HL-60 (cell line): ENCODE results near the gene PURA.

Experiments
- DNase-seq, 2 experiments: peaks; one replicate each; pipeline ENCODE4 v3.0.0-alpha.2; 2010 to 2020; ENCODE audit warnings: low read depth in 1 of 2, low spot score in 1 of 2
- H3K27ac ChIP-seq: fragments of 250-450 bp; sonication (Bioruptor Pico); replicated peaks from 2 replicates; pipeline ENCODE4 v1.5.1; 2020; ENCODE audit warnings: mild to moderate bottlenecking, moderate library complexity
- H3K27me3 ChIP-seq: fragments of 250-450 bp; sonication (Bioruptor Pico); 2 replicates; pipeline ENCODE4 v1.5.1; 2021; ENCODE audit warnings: mild to moderate bottlenecking, moderate library complexity; ENCODE audit not compliant: insufficient read depth, poor library complexity, severe bottlenecking
- H3K4me3 ChIP-seq: replicated peaks from 2 replicates; pipeline ENCODE4 v1.5.1; 2011; ENCODE audit warnings: mild to moderate bottlenecking, control low read depth, low read length; ENCODE audit not compliant: insufficient read depth
- GABPA ChIP-seq: IDR thresholded peaks from 2 replicates; pipeline ENCODE4 v1.6.1; 2012; ENCODE audit warnings: low read depth
- POLR2AphosphoS5 ChIP-seq: IDR thresholded peaks from 2 replicates; pipeline ENCODE4 v1.6.1; 2012; ENCODE audit warnings: low read depth
- SPI1 ChIP-seq: IDR thresholded peaks from 2 replicates; pipeline ENCODE4 v1.6.1; 2012; ENCODE audit warnings: low read depth, mild to moderate bottlenecking, borderline replicate concordance
- TF ChIP-seq, protein P1 (sequence below): IDR thresholded peaks from 2 replicates; pipeline ENCODE4 v1.6.1; 2012; ENCODE audit warnings: low read depth; ENCODE audit not compliant: insufficient replicate concordance
- TF ChIP-seq, protein P2 (sequence below): IDR thresholded peaks from one replicate; pipeline ENCODE4 v1.5.1; 2011; ENCODE audit warnings: low read length, control low read depth, inconsistent platforms; ENCODE audit not compliant: insufficient read depth

The PURA gene

DNA sequence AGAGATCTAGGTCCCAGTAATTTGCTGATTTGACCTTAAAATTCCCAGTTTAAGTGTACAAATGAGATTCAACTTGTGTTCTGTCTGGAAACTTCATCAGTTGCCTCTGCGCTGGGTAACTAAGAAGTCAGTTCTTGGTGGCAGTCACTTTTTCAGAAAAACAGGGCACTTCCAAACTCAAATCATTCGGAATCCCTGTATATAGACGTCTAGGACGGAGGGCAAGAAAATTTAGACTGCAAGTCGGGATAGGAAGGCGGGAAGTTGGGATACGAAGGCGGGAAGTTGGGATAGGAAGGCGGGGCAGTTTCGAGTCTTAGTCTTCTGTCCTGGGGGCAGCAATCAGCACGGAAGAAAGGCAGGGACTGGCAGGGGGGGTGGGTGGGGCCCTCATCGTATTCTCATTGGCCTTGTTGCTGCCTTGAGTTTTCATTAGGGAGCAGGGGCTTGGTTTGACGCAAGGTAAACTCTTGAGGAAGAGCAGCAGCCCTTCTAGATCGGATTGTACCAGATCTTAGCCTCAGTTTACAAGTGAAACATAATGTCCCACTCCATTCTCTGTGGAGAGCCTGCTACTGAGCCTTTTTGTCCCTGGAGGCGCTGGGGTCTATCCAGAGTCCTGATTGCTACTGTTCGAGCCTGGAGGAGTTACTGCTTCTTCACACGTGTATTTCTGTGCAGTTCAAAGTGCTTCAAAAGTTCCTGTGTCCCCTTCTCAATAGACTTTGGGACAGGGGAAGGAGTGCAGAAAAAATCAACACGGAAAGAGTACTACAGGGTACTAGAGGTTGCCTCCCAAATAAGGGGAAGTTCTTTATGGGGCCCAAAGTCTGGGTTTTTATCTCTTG lies 2.7 kb upstream of the PURA start:
- DNase-seq: no peak
- no peak overlapping the region for H3K4me3 ChIP-seq
- TF ChIP-seq GABPA: no peak
- TF ChIP-seq, protein P1, sequence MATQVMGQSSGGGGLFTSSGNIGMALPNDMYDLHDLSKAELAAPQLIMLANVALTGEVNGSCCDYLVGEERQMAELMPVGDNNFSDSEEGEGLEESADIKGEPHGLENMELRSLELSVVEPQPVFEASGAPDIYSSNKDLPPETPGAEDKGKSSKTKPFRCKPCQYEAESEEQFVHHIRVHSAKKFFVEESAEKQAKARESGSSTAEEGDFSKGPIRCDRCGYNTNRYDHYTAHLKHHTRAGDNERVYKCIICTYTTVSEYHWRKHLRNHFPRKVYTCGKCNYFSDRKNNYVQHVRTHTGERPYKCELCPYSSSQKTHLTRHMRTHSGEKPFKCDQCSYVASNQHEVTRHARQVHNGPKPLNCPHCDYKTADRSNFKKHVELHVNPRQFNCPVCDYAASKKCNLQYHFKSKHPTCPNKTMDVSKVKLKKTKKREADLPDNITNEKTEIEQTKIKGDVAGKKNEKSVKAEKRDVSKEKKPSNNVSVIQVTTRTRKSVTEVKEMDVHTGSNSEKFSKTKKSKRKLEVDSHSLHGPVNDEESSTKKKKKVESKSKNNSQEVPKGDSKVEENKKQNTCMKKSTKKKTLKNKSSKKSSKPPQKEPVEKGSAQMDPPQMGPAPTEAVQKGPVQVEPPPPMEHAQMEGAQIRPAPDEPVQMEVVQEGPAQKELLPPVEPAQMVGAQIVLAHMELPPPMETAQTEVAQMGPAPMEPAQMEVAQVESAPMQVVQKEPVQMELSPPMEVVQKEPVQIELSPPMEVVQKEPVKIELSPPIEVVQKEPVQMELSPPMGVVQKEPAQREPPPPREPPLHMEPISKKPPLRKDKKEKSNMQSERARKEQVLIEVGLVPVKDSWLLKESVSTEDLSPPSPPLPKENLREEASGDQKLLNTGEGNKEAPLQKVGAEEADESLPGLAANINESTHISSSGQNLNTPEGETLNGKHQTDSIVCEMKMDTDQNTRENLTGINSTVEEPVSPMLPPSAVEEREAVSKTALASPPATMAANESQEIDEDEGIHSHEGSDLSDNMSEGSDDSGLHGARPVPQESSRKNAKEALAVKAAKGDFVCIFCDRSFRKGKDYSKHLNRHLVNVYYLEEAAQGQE: no peak
- TF ChIP-seq, protein P2, sequence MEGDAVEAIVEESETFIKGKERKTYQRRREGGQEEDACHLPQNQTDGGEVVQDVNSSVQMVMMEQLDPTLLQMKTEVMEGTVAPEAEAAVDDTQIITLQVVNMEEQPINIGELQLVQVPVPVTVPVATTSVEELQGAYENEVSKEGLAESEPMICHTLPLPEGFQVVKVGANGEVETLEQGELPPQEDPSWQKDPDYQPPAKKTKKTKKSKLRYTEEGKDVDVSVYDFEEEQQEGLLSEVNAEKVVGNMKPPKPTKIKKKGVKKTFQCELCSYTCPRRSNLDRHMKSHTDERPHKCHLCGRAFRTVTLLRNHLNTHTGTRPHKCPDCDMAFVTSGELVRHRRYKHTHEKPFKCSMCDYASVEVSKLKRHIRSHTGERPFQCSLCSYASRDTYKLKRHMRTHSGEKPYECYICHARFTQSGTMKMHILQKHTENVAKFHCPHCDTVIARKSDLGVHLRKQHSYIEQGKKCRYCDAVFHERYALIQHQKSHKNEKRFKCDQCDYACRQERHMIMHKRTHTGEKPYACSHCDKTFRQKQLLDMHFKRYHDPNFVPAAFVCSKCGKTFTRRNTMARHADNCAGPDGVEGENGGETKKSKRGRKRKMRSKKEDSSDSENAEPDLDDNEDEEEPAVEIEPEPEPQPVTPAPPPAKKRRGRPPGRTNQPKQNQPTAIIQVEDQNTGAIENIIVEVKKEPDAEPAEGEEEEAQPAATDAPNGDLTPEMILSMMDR: no peak
- TF ChIP-seq POLR2AphosphoS5: no peak
- no peak for TF ChIP-seq SPI1
- H3K27ac ChIP-seq: peak overlapping the region; percentile 40; the same call in 1 of the 2 replicates
- H3K27me3 ChIP-seq: no peaks in the 10 kb centered on the region

DNA sequence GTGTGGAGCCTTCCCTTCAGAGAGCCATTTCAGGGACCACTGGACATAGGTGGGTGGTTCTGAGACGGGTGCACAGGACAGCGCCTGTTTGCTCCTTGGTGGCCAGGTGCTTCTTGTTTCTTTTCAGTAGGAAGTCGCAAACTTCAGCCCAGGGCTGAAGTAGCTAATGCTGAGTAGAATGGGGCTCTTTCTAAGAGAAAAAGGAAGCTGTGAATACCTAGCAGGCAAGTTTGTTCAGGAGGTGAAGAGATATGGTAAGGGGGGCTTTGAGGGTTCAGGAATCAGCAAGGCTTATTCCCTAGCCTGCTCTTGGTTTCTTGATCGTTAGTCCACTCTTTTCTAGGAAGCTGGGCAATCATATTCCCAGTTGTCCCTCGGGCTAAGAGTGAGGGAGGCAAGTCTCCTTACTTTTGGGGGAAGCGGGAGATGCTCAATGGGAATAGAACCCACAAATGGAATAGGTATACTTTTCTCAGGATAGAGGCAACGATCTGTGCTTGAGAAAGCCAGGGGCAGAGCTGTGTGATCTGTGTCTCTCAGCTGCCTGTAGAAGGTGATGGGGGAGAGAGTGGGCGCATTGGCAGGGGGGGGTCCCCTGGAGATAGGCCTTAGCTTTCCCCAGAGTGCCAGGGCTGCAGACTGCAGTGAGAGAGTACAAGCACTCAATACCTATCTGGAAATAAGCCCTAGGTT lies 1.9 kb upstream of the PURA start:
- peak in 1 of 2 experiments; percentile 12 for DNase-seq

DNA sequence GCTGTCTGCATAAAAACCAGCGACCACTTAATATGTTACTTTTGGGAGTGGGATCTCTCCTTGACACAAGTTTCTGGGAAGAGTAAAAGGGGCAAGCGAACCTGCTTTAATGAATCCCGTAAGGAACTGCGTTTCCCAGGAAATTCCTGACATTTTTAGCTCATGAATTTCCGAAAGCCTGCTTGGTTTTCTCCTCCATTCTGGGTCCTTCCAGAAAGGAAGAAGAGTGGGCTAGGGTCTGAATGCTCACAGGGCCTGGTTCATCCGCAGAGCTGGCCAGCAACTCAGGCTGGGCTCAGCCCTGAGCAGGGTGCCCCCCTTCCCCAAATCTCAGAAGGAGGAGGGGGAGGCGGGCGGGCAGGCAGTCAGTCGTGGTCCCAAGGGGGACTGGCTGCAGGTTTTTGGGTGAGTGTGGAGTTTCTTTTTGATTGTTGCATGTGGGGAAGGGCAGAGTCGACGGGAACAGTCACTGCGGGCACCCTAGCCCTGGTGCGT lies 1.2 kb upstream of the PURA start:
- no peak overlapping the region for H3K4me3 ChIP-seq
- H3K27me3 ChIP-seq: no peaks in the 10 kb centered on the region
- TF ChIP-seq, protein P2: no peak
- TF ChIP-seq SPI1: no peak
- no peak for TF ChIP-seq POLR2AphosphoS5
- TF ChIP-seq, protein P1: no peak
- H3K27ac ChIP-seq: no peak overlapping the region
- DNase-seq: no peak

More for the DNA sequence above, 1.9 kb upstream of the PURA start:
- H3K27ac ChIP-seq: peak overlapping the region; percentile 40; the same call in 1 of the 2 replicates
- H3K27me3 ChIP-seq: no peaks in the 10 kb centered on the region
- TF ChIP-seq, protein P2: no peak
- no peak for TF ChIP-seq POLR2AphosphoS5
- TF ChIP-seq GABPA: no peak
- TF ChIP-seq, protein P1: no peak
- no peak for TF ChIP-seq SPI1
- no peak overlapping the region for H3K4me3 ChIP-seq
